ENCODE data around the gene DDRGK1.
"Not testable (repeated sequence)": the region's sequence is repeated elsewhere in the genome, so short reads cannot be mapped to it uniquely, and the experiment has no call there.

Gene DDRGK1

DNA sequence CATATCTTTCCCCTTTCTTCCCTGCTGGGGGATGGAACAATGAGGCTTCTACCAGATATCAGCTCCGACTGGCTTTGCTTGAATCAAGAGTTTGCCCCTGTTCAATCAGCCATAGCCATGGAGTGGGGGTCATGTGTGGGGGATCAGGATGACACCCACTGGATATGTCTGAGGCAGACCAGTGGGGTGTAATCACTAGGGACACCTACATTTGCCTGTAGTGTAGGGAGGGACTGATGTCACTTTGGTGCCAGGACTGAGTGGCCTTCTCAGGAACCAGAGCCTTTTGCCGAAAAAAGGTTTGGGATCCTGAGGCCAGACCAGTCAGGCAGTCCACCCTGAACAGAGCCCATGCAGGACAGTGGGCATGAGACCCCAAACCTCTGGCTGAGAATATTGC lies 5.9 kb upstream of the DDRGK1 start:
- DNase-seq: no peak

GRCh38 chr20:3209946-3210317 lies 5.5 kb upstream of the DDRGK1 start:
- no peak for DNase-seq

- peak in 1 of 2 experiments; percentile 67 for DNase-seq
Measured at GRCh38 chr20:3209257-3209945, 4.9 kb upstream of the DDRGK1 start, which contains the start of gene ITPA. TSS of gene ITPA (plus strand) at chr20:3209498. CDS start at chr20:3209552, 54 bp downstream.

DNA sequence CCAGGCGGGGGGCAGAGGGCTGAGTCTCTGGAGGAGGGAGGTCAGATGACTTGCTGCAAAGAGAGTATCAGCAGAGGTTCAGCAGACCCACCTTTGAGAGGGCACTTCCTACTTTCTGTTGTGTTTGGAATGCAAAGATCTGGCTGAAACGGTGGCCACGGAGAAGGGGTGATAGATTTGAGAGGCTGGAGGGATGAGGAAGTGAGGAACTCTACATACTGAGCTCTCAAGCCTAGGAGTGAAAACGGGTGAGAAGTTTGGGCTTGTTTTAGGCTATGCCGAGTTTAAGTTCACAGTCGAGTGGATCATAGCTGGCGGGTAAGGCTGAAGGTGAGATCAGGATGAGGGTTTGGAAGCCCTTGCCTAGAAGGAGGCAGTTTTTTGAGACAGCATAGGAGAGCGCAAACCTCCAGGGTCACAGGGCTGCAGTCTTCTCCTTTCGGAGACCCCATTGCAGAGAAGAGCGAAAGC lies 4.3 kb upstream of the DDRGK1 start:
- no peak for DNase-seq

DNA sequence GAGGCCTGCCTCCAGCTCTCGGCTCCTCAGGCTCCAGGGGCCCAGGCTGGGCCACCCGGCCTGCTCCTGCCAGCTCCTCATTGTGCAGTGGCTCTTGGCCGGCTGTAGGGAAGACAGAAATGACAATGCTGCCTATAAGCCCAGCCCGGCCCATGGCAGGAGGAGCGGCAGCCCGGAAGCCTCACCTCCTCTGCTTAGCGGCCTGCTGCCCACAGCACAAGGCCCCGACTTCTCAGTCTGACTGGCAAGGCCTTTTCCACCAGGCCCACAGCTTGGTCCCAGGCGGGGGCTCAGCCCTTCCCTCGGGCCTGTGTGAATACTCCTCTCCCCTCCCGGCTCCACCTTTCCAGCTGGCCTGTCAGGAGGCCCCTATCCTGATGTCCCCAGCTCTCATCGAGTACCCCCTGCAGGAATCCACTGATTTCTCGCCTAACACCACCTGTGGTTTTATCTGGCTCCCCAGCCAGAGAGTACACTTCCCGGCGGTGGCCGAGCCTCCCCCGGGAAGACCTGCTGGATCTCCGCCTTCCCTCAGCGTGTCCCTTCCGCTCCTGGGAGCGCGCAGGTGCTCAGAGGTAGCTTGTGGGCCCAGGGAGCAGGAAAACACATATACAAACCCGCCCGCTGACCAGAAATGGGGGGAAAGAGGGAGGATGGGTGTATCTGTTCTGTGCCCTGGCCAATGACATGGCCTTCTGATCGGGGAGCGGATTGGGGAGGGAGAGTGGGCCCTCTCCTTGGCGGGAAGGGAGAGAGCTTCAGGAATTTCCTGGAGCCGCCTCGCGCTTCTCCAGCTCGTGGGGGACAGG lies 963 bp downstream of the DDRGK1 start:
- DNase-seq: peak in 1 of 2 experiments; percentile 26

DNA sequence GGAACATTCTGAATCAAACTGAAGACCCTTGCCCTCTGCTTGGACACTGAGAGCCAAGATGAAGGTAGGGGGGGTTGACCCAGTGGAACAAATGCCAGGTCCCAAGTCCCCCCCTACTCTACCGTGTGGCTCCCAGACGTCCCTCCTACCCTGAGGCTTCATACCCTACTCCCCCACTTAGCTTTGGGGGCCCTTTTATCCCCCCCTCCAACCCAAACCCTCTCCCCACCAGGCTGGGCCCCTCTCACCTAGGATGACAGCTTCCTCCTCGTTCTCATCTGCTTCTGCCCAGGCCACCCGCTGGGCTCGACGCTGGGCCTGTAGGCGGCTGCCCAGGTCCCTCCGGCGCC lies 1.5 kb downstream of the DDRGK1 start:
- no peak for DNase-seq

DNA sequence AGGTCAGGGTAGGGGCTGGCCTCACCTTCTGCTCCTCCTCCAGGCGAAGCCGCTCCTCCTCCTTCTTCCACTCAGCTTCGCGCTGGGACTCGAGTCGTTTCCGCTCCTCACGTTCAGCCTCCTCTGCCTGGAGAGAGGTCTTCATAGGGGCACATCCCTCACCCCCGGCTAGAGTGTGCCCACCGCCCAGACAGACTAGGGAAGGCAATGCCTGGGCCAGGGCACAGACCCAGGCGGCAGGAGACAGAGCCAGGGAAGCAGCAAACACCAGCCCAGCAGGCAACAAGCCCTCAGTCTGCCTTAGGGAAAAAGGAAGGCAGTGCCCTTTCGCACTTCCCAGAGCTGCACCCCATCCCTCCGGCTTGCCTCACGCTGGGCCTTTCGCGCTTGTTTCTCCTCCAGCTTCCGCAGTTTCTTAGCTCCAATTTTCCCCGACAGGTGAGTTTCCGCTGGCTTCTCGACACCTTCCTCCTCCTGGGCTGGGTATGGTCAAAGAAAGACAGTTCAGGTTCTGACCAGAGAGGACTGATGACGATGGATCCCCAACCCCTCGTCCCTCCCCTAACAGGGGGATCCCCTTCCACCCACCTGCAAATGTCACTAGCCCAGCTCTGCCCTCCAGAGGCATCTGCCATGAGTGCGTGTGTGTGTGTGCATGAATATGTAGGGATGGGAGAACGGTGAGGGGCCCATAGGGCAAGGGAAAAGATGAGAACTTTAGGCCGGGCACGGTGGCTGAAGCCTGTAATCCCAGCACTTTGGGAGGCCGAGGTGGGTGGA lies 4.3 kb downstream of the DDRGK1 start:
- no peak for DNase-seq

DNA sequence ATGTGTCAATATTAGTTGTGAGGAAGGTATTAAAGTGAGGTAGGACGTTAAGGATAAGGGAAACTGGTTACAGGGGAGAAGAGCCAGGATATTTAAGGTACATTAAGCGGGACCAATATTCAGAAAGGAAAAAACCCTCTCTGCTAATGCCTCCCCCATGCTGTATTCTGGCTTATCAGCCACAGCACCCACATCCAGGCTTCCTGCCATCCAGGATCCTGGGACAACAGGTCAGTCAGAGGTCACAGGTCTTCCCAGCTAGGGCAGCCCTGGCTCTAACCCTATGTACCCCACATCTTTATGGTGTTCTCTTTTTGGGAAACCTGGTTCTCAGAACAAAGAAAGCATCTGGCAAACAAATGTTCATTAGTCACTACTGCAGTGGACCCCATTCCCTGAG lies 5.3 kb downstream of the DDRGK1 start:
- no peak for DNase-seq

GRCh38 chr20:3195590-3196237 lies 8.8 kb downstream of the DDRGK1 start:
- DNase-seq: no peak

DNA sequence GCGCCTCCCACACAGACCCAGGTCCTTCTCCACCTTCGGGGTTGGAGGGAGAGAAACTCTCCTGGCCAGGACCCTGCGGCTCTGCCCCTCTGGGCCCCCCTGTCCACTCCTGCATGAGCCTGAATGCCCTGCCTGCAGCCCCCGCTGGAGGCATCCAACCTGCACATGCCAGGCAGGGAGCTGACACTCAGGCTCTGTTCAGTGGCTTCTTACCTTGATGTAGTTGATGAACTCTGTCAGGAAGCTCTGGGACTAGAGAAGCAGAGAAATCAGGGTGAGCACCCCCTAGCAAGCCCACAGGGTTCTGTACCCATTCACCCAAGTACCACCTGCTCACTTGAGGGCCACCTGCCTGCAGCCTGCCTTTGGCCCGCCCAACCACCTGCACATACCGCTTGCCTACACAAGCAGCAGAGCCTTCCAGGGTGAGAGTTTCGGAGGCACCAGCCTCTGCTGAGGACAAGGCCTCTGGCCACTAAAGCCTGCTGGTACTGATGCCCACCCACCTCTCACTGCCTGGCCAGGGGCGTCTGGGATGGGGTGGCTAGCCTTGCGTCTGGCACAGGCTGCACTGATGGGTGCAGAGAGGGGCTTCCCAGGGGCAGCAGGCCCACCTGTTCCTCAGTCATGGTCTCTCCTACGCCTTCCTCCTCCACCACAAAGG lies 9.7 kb downstream of the DDRGK1 start:
- DNase-seq: no peak

GRCh38 chr20:3193806-3194616 lies 10.5 kb downstream of the DDRGK1 start:
- DNase-seq: no peak

DNA sequence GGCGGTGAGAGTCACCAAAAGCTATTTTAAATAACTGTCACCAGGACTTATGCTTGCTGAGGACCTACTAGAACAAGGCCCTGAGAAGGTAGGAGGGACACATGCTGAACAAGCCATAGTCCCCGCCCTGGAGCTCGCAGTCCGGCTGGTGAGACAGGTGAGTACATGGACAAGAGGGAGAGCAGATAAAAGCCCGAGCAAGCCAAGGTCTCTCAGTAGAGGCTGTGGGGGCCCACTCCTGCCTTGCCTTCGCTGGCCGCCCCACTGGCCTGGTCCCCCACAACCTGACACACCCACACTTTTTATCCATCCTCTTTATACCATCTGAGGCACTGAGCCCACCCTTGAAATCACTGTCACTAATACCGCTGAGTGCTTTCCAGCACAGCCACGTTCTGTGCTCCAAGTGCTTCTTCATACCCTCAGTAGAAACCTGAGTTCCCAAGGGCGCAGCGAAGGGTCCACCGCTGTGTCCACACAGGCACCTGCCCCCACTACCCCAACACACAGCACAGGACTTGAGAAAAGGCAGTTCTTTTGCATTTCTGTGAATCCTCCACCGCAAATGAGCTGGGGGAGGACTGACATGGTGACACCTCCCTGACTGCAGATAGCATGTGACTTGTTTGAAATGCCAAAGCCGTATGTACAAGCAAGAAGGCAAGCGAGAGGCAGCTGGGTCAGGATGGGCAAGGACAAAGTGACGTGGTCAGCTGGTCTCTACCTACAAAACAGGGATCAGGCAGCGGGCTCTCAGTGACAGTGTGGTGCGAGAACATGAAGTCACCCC lies 12.1 kb downstream of the DDRGK1 start:
- DNase-seq: no peak

- DNase-seq: no peak
Measured at GRCh38 chr20:3190681-3191111, 13.8 kb downstream of the DDRGK1 start.

DNA sequence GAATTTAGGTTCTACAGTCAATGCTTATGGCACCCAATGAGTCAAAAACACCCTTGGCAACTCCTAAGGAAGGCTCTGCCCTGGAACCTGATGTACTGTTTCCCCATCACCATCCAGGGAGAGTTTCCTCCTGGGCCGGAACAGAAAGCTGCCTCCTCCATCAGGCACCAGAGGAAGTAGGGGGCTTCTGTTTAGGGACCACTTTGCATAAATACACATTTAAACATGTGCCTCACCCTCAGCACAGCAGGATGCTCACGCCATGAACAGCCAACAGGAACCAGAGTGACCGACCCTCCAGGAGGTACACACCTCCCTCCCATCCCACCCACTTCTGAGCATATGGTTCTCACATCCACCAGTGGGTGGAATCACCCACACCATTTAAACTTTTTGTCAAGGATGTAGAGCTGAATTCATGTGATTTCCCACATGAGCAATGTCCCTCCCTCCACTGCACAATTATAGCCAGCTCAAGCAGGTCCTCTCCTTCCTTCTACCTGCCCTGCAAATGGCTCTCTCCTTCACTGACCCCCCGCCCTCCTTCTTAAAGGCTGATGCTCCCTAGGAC lies 14.8 kb downstream of the DDRGK1 start:
- no peak for DNase-seq

DNA sequence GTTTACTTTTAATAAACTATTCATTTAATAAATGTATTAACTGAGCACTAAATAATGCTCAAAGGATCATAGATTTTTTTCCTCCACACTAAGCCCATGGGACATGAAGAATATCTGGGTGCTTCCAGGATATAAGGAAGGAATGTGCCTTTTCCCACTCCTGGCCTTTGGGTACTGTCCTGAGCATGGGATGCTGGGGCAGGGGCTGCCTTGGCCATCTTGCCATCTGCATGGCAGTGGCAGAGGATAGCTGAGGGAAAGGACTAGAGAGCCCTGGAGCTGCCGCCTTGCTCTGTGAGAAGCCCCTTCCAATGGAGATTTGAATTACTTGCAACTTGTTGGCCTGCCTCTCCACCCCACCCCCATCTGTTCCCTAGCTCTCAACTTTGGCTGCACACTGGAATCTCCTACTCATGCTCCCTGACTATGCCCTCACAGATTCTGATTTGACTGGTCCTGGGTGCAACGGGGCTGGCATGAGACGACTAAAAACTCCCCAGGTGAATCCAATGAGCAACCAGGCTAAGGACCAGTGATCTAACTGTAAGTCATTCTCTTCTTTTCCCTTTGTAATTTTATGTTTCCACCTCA lies 15.6 kb downstream of the DDRGK1 start:
- no peak for DNase-seq

- not testable (repeated sequence) for DNase-seq
Measured at GRCh38 chr20:3187861-3188260, 16.6 kb downstream of the DDRGK1 start.

DNA sequence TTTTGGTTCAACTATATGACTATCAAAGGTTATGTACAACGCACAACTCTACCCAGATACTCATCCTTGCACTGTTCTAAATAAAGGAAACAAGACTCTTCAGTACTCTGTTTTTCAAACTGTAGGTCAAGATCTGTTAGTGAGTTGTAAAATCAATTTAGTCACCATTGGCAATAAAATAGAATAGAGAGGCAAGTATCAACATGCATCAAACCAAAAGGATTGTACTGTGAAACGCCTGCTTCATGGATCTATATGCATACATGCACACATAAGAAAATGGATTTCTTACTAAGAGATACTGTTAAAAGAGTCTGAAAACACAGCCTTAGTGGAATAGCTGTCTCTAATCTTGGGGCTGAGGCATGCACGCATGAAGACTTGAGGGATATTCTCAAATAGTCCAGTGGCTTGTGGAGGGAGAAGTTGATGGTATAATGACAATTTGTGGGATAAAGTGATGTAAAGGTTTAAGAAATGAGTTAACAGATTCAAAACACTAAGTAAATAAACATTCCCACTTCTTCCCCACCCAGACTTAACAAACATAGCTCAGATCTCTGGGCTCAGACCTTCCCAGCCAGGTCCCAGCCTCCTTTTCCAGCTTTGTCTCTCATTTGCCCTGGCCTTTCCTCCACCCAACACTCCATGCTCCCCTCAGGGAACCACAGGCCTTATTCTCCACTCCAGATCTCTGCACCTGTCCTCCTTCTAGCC lies 20.4 kb downstream of the DDRGK1 start:
- DNase-seq: no peak

DNA sequence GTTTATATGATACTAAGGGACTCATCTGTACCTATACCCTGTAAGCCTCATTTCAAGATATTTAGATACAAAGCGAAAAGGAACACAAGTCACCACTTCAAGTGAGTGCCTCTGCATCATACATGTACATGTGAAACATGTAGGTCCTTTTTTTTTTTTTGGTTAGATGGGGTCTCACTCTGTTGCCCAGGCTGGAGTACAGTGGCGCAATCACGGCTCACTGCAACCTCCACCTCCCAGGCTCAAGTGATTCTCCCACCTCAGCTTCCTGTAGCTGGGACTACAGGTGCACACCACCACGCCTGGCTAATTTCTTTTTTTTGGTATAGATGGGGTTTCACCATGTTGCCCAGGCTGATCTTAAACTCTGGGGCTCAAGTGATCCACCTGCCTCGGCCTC lies 22.1 kb downstream of the DDRGK1 start:
- not testable (repeated sequence) for DNase-seq

DNA sequence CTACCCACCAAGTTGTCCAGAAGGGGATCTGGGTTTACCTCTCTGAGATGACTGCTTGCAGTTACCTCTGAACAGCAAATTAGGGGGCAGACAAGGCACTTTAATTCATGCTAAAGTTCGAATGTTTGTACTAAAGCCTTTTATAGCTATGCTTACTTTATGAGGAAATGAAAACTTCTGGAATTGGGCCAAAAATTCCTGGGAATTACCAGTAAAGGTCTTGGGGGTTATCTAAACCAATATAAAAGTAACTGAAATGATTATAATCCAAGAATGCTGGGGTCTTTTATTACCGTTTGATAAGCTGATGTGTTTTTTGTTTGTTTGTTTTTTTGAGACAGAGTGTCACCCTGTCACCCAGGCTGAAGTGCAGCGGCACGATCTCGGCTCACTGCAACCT lies 23.2 kb downstream of the DDRGK1 start:
- DNase-seq: no peak
